HEK293T (cell line): ENCODE results near the gene FAAP24.
"Not testable (repeated sequence)": the region's sequence is repeated elsewhere in the genome, so short reads cannot be mapped to it uniquely, and the experiment has no call there.

Source experiments
- CTCF ChIA-PET: fragments of 350-600 bp; formaldehyde crosslinking; extraction: SDS; loops from one replicate; lab custom pipeline; 2021; ENCODE audit warnings: antibody characterized with exemption, inconsistent platforms; lab: Yijun Ruan, JAX
- POLR2A ChIA-PET: fragments of 350-600 bp; formaldehyde crosslinking; extraction: SDS; loops from one replicate; lab custom pipeline; 2020; ENCODE audit warnings: antibody characterized with exemption, inconsistent platforms; lab: Yijun Ruan, JAX
- DNase-seq: peaks from one replicate; pipeline ENCODE4 v3.0.0; 2012; ENCODE audit warnings: mixed read lengths; ENCODE audit errors: extremely low spot score
- ARNT ChIP-seq: fragments of 450-650 bp; IDR thresholded peaks from 2 replicates; pipeline ENCODE4 v1.6.1; 2017; ENCODE audit warnings: mild to moderate bottlenecking
- BHLHE40 ChIP-seq: fragments of 450-650 bp; IDR thresholded peaks from 2 replicates; pipeline ENCODE4 v1.6.1; 2016; ENCODE audit warnings: mild to moderate bottlenecking, moderate library complexity, borderline replicate concordance
- CTBP1 ChIP-seq: fragments of 450-650 bp; IDR thresholded peaks from 2 replicates; pipeline ENCODE4 v1.6.1; 2016; ENCODE audit warnings: borderline replicate concordance
- ELF4 ChIP-seq: fragments of 450-650 bp; IDR thresholded peaks from 2 replicates; pipeline ENCODE4 v1.6.1; 2017; ENCODE audit warnings: antibody characterized with exemption
- FOXA1 ChIP-seq: fragments of 450-650 bp; IDR thresholded peaks from 2 replicates; pipeline ENCODE4 v1.6.1; 2016; ENCODE audit warnings: mild to moderate bottlenecking
- FOXK2 ChIP-seq: fragments of 450-650 bp; IDR thresholded peaks from 2 replicates; pipeline ENCODE4 v1.6.1; 2016; ENCODE audit warnings: mild to moderate bottlenecking
- FOXM1 ChIP-seq: fragments of 450-650 bp; IDR thresholded peaks from 2 replicates; pipeline ENCODE4 v1.6.1; 2017; ENCODE audit warnings: mild to moderate bottlenecking, borderline replicate concordance
- HDGF ChIP-seq: fragments of 450-650 bp; IDR thresholded peaks from 2 replicates; pipeline ENCODE4 v1.6.1; 2017; ENCODE audit warnings: antibody characterized with exemption, borderline replicate concordance
- L3MBTL2 ChIP-seq: fragments of 450-650 bp; conservative IDR thresholded peaks from 2 replicates; pipeline ENCODE4 v1.6.1; 2016; ENCODE audit warnings: mild to moderate bottlenecking
- LEF1 ChIP-seq: fragments of 450-650 bp; IDR thresholded peaks from 2 replicates; pipeline ENCODE4 v1.6.1; 2017; ENCODE audit warnings: mild to moderate bottlenecking, borderline replicate concordance
- NFRKB ChIP-seq: fragments of 450-650 bp; IDR thresholded peaks from 2 replicates; pipeline ENCODE4 v1.6.1; 2016; ENCODE audit warnings: mild to moderate bottlenecking, moderate library complexity
- SP1 ChIP-seq: fragments of 450-650 bp; IDR thresholded peaks from 2 replicates; pipeline ENCODE4 v1.6.1; 2017
- SUZ12 ChIP-seq: fragments of 450-650 bp; IDR thresholded peaks from 2 replicates; pipeline ENCODE4 v1.6.1; 2016; ENCODE audit warnings: mild to moderate bottlenecking
- TARDBP ChIP-seq: fragments of 450-650 bp; IDR thresholded peaks from 2 replicates; pipeline ENCODE4 v1.6.1; 2016
- ZNF384 ChIP-seq: fragments of 450-650 bp; IDR thresholded peaks from 2 replicates; pipeline ENCODE4 v1.6.1; 2016
- TF ChIP-seq, protein P1 (sequence below): fragments of 450-650 bp; IDR thresholded peaks from 2 replicates; pipeline ENCODE4 v1.6.1; 2016

FAAP24 gene

GRCh38 chr19:32976223-32976805, 4.3 kb downstream of the FAAP24 start:
- peak; percentile 63 for DNase-seq
- CTCF ChIA-PET: interaction anchor here (0.6 to 1.2 kb wide), 5 partner anchors 76 to 223 kb away, joined by 3 to 5 read pairs (median 4); no protein-coding TSS in a partner anchor
- POLR2A ChIA-PET: no interaction called here
- TF ChIP-seq FOXM1 (no peak), HDGF (no peak), CTBP1 (no peak), ARNT (no peak), BHLHE40 (no peak)
- TF ChIP-seq, protein P1, sequence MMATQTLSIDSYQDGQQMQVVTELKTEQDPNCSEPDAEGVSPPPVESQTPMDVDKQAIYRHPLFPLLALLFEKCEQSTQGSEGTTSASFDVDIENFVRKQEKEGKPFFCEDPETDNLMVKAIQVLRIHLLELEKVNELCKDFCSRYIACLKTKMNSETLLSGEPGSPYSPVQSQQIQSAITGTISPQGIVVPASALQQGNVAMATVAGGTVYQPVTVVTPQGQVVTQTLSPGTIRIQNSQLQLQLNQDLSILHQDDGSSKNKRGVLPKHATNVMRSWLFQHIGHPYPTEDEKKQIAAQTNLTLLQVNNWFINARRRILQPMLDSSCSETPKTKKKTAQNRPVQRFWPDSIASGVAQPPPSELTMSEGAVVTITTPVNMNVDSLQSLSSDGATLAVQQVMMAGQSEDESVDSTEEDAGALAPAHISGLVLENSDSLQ: no peak

GRCh38 chr19:32977280-32977679, 5.2 kb downstream of the FAAP24 start:
- CTCF ChIA-PET: interaction anchor here (1.0 kb wide), 1 partner anchor 75 kb away, joined by 3 read pairs; no protein-coding TSS in a partner anchor
- no peak for TF ChIP-seq FOXK2
- TF ChIP-seq BHLHE40: no peak
- TF ChIP-seq TARDBP: no peak
- TF ChIP-seq LEF1: no peak
- TF ChIP-seq NFRKB: no peak
- TF ChIP-seq HDGF: no peak
- TF ChIP-seq ELF4: no peak
- TF ChIP-seq FOXM1: no peak
- no peak for TF ChIP-seq FOXA1
- no peak for TF ChIP-seq ZNF384
- TF ChIP-seq ARNT: no peak
- TF ChIP-seq CTBP1: no peak
- TF ChIP-seq SP1: no peak
- TF ChIP-seq, protein P1: no peak
- TF ChIP-seq L3MBTL2: no peak
- TF ChIP-seq SUZ12: no peak
- POLR2A ChIA-PET: no interaction called here
- no peak for DNase-seq

- CTCF ChIA-PET: interaction anchor here (0.5 kb wide), 1 partner anchor 288 kb away, joined by 5 read pairs; no protein-coding TSS in a partner anchor
- DNase-seq, POLR2A ChIA-PET: not testable (repeated sequence)
Measured at GRCh38 chr19:32977813-32978212, 5.8 kb downstream of the FAAP24 start.

DNA sequence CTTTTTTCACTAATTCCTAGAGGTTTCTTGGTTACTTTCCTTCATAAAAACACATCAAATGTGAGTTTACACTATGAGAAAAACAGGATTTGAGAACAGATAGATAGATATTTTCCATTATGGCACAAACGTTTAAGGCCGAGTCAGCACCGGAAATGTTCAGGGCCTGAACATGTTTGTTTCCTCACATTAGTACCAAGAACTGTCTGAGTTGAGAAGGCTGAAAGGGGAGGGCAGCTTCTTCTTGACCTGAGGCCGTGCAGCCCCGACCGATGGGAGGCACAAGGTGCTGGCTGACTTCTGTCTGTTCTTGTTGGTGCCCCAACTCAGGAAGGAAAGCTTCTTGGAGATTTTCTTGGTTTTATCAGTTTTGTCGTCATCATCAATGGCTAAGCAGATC, 7.8 kb downstream of the FAAP24 start:
- DNase-seq, POLR2A ChIA-PET, CTCF ChIA-PET: not testable (repeated sequence)

- POLR2A ChIA-PET, DNase-seq, CTCF ChIA-PET: not testable (repeated sequence)
Measured at GRCh38 chr19:32982488-32982887, 10.4 kb downstream of the FAAP24 start.

- DNase-seq, POLR2A ChIA-PET: not testable (repeated sequence)
- CTCF ChIA-PET: interaction anchor here (0.7 kb wide), 1 partner anchor 208 kb away, joined by 4 read pairs; no protein-coding TSS in a partner anchor
Measured at GRCh38 chr19:32988254-32988653, 16.2 kb downstream of the FAAP24 start.

- CTCF ChIA-PET: no interaction called here
- POLR2A ChIA-PET: no interaction called here
- DNase-seq: no peak
- TF ChIP-seq ARNT (no peak), HDGF (no peak), SUZ12 (no peak), FOXM1 (no peak), LEF1 (no peak), BHLHE40 (no peak), ELF4 (no peak), CTBP1 (no peak), TARDBP (no peak), FOXA1 (no peak), L3MBTL2 (no peak)
Measured at GRCh38 chr19:32988724-32989123, 16.7 kb downstream of the FAAP24 start.

DNA sequence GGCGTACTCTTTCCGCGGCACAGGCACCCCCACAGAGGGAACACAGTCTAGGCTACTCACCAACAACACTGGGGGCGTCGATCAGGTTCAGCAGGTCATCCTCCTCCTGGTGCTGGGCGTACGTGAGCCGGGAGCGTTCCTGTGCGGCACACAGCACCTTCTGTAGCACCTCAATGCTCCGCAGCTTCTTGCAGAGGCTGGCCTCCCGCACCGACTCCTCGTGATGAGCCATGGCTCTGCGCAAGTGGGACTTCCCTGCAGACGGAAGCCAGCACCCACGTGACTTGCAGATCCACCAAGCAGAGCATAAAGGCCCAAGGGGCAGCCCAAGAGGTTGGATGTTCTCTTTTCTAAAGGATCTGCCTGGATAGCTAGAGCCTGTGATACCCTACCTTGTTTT, 23.9 kb downstream of the FAAP24 start:
- DNase-seq, POLR2A ChIA-PET, CTCF ChIA-PET: not testable (repeated sequence)

DNA sequence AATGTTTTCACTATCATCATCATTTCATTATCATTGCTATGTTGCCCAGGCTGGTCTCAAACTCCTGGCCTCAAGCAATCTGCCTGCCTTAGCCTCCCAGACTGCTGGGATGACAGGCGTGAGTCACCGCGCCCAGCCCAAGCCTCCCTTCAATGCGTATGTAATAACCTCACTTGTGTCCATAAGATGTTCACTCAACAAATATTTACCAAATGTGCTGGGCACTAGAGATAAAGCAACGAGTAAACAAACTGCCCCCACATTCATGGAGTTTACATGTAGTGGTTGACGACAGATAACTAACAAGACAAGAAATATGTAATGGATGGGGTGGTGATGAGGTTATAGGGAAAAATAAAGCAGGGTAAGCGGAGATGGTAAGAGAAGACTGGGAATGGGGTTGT, 25.0 kb downstream of the FAAP24 start:
- DNase-seq, CTCF ChIA-PET, POLR2A ChIA-PET: not testable (repeated sequence)
